Effector memory CD4-positive, alpha-beta T cell (primary cell): ENCODE data around the gene GABRR3.

Experiments
- DNase-seq, 3 donors: peaks; one replicate each; pipeline ENCODE4 v3.0.0-alpha.2; 2020
- H3K27ac ChIP-seq: 2 replicates; pipeline ENCODE4 v1.7.0; 2013; ENCODE audit warnings: mild to moderate bottlenecking, low read length, moderate library complexity; ENCODE audit not compliant: insufficient read depth, poor library complexity, severe bottlenecking
- H3K27me3 ChIP-seq: replicated peaks from 2 replicates; pipeline ENCODE4 v1.7.0; 2013; ENCODE audit warnings: mild to moderate bottlenecking, low read length; ENCODE audit not compliant: insufficient read depth, control insufficient read depth, poor library complexity, severe bottlenecking
- H3K36me3 ChIP-seq: 2 replicates; pipeline ENCODE4 v1.7.0; 2013; ENCODE audit warnings: mild to moderate bottlenecking, low read length, moderate library complexity; ENCODE audit not compliant: control insufficient read depth, insufficient read depth
- H3K4me1 ChIP-seq: 2 replicates; pipeline ENCODE4 v1.7.0; 2013; ENCODE audit warnings: low read length, mild to moderate bottlenecking; ENCODE audit not compliant: control insufficient read depth, insufficient read depth, poor library complexity, severe bottlenecking
- H3K4me3 ChIP-seq: 2 replicates; pipeline ENCODE4 v1.7.0; 2013; ENCODE audit warnings: low read length, low read depth, mild to moderate bottlenecking; ENCODE audit not compliant: insufficient read depth, poor library complexity, severe bottlenecking
- H3K9me3 ChIP-seq: 2 replicates; pipeline ENCODE4 v1.7.0; 2013; ENCODE audit warnings: mild to moderate bottlenecking, low read length, moderate library complexity; ENCODE audit not compliant: control insufficient read depth

The GABRR3 gene

DNA sequence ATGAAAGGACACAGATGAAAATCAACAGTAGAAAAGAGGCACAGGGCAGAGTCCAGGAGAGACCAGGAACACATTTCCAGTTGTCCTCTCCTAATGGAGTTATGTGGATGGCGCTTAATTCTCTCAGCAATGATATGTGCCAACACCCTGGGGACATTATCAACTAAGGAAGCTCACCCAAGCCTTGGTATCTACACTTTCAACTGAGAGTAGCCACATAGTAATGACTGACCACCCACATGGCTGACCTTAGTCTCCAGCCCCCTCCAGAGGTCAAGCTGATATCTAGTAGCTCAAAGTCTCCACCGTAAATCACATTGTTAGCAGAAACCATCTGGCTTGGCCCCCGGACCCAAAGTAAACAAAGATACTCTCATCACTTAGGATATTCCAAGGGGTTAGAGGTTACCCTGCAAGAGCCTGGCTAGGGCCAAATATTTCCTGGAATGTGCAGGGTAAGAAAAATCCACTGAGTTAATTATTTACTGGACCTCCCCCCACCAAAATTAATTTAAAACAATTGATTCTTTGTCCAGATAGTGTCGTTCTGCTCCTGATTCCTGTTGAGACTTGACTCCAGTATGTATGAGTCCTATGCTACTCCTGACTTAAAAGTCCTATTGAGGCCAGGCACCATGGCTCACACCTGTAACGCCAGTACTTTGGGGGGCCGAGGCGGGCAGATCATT lies 24.8 kb downstream of the GABRR3 start:
- no peaks in the 10 kb centered on the region for H3K4me1 ChIP-seq
- no peak overlapping the region for H3K4me3 ChIP-seq
- no peaks in the 10 kb centered on the region for H3K9me3 ChIP-seq
- no peak for DNase-seq
- no peak overlapping the region for H3K27ac ChIP-seq
- no peaks in the 10 kb centered on the region for H3K27me3 ChIP-seq
- no peaks in the 10 kb centered on the region for H3K36me3 ChIP-seq

DNA sequence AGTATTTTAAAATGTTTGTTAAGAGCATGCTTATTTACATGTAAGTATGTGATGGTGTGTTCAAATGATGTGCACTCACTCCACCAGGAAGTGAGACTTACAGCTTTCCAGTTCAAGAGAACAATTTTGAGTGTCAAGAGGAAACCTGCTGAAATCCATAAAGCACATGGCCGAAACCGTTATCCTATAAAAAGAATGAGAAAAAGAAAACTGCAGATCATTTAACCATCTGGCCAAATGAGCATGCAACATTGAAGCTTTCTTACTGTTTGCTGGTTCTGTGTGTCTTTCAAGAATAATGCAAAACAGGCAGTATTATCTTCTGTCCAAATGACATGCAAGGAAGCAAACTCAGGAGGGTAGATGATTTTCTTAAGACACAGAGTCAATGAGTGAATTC lies 26.3 kb downstream of the GABRR3 start:
- no peak overlapping the region for H3K27ac ChIP-seq
- no peak for DNase-seq
- H3K4me1 ChIP-seq, result no peaks in the 10 kb centered on the region
- no peaks in the 10 kb centered on the region for H3K27me3 ChIP-seq
- H3K9me3 ChIP-seq, result no peaks in the 10 kb centered on the region
- no peaks in the 10 kb centered on the region for H3K36me3 ChIP-seq
- no peak overlapping the region for H3K4me3 ChIP-seq

DNA sequence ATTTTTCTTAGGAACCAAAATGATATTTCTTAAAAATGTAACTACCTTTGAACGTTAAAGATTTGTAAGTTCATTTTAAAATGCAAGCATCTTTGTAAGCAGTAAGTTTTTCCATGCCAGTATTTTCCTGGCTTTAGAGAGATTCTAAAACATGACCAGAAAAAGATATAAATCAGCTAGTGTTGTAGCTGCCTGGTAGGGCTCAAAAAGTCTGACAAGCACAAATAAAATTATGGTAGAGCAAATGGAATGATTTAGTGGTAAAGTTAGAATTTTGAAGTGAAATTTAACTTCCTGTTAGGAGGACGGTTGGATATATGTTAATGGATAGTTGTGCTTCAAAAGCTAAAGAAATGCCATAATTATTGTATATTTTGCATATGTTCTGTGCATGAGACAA lies 29.7 kb downstream of the GABRR3 start:
- Histone ChIP-seq H3K4me1 (peaks cover 8% of the 10 kb centered on the region), H3K27me3 (no peaks in the 10 kb centered on the region), H3K9me3 (no peaks in the 10 kb centered on the region), H3K36me3 (no peaks in the 10 kb centered on the region), H3K27ac (no peak overlapping the region), H3K4me3 (no peak overlapping the region)
- no peak for DNase-seq

DNA sequence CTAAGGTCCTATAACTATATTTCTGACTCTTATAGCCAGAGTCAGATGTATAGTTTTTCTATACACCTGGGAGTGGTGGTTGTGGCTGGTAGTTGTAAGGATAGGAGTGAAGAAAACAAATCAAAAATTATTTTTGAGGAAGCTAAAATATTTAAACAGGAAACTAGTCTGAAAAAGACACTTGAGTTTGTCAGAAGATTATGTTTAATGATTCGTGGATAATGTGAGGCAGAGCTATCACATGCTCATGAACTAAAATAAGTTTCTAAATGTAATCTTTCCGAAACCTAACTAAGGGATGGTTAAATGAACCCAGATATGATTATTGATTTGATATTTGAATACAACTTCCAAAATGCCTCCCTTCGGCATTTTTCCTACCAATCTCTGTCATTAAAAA lies 30.4 kb downstream of the GABRR3 start:
- Histone ChIP-seq H3K4me3 (no peak overlapping the region), H3K27me3 (no peaks in the 10 kb centered on the region), H3K27ac (no peak overlapping the region), H3K36me3 (no peaks in the 10 kb centered on the region), H3K9me3 (no peaks in the 10 kb centered on the region), H3K4me1 (peaks cover 8% of the 10 kb centered on the region)
- no peak for DNase-seq

DNA sequence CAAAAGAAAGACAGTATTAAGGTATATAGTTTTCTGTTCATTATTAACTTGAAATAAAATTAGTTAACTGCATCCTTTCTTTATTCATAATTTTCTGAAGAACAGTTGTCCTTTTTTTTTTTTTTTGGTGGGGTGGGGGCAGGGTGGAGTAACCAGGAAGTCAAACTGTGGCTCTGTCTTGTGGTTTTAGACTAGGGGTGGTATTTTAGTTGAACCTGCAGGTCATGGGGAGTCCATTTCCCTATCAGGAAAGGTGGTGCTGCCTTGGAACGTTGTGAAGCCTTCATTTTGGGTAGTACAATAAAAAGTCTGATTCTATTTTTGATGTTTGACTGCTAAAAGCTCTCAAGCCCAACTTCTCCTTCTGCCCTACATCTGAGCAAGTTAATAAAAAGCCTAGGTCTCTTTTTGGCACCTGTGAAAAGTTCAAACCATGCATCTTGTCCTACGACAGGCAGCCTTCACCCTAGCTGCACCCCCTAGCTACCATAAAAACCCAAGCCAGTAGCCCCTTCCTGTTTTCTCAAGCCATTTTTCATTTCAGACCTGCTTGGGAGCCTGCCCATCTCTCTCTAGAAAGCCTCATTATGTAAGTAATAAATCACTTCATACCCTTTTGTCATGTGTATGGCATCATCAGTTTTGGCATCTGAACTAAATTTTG lies 31.7 kb downstream of the GABRR3 start:
- Histone ChIP-seq H3K4me1 (peaks cover 8% of the 10 kb centered on the region), H3K27ac (no peak overlapping the region), H3K9me3 (no peaks in the 10 kb centered on the region), H3K36me3 (no peaks in the 10 kb centered on the region), H3K4me3 (no peak overlapping the region), H3K27me3 (no peaks in the 10 kb centered on the region)
- DNase-seq, result no peak

DNA sequence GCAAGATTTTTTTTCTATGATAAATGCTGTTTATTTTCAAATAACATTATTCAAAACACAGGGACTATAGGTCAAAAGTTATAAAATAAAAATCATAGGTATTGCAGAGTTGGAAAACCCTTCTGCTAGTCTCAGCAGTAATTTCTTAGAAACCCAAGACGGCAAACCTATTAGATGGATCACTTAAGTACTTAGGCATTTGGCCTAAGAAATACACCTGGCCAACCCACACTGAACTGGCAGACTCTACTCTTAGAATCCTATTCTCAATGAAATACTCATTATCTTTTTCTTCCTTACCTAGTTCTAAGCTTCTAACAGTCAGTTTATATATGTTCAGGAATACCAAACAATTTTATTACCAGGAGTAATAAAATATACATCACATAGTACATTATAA lies 32.4 kb downstream of the GABRR3 start:
- H3K9me3 ChIP-seq, result no peaks in the 10 kb centered on the region
- no peak for DNase-seq
- H3K4me1 ChIP-seq, result peaks cover 8% of the 10 kb centered on the region
- H3K27ac ChIP-seq, result no peak overlapping the region
- H3K27me3 ChIP-seq, result no peaks in the 10 kb centered on the region
- no peak overlapping the region for H3K4me3 ChIP-seq
- H3K36me3 ChIP-seq, result no peaks in the 10 kb centered on the region

DNA sequence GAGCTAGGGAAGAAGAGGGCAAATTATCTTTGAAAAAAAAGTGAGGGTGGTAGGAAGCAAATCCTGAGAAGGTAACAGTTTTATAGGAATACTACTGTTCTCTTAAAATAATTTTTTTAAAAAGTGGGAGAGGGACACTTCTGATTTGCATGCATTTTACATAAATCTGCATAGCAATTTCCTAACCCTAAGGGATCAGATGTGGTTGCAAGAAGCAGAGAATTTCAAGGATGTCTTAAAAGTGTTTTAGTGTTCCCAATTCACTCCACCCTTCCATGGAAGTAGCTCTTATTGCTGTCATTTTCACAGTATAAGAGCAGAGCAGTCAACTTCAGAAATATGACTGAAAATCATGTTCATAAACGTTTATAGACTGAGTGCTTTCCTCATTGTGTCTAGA lies 35.1 kb downstream of the GABRR3 start:
- H3K27me3 ChIP-seq, result no peaks in the 10 kb centered on the region
- no peaks in the 10 kb centered on the region for H3K9me3 ChIP-seq

DNA sequence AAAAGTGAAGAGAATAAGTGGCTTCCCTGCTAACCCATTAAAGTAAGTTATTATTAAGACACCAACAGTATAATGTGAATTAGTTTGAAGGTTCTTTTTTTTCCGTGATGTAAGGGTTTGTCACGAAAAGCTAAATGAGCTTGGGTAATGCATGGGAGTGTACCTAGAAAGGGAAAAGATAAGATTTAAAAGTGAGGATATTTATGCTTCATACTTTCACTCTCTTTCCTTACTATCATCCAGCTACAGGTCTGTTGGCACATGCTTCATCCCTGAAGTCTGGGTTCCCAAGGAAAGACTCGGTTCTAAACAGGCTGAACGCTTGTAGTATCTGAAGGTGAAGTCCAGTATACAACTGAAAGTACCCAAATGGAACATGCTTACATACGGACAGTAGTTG lies 36.0 kb downstream of the GABRR3 start:
- no peaks in the 10 kb centered on the region for H3K9me3 ChIP-seq
- no peaks in the 10 kb centered on the region for H3K36me3 ChIP-seq
- H3K27ac ChIP-seq, result no peak overlapping the region
- H3K4me1 ChIP-seq, result peaks cover 8% of the 10 kb centered on the region
- no peaks in the 10 kb centered on the region for H3K27me3 ChIP-seq
- H3K4me3 ChIP-seq, result no peak overlapping the region
- DNase-seq, result no peak

More for the DNA sequence above, 35.1 kb downstream of the GABRR3 start:
- DNase-seq, result no peak
- no peak overlapping the region for H3K4me3 ChIP-seq
- no peak overlapping the region for H3K27ac ChIP-seq
- peaks cover 8% of the 10 kb centered on the region for H3K4me1 ChIP-seq
- H3K36me3 ChIP-seq, result no peaks in the 10 kb centered on the region

DNA sequence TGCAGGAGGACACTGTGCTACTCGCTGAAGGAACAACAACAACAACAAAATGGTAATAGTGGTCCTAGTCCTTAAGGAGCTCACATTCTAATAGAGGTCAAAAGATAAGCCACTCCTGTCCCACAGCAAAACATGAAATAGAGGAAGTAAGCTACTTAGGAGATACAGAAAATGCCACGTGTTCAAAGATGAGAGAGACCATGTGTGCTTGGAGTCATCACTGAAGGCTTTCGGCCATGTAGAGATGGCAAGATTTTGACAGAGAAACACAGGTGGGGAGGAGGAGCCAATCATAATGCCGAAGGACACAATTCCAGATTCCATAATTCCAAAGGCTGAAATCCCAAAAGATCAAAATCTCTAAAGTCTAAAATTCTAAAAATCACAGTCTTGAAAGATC lies 38.1 kb downstream of the GABRR3 start:
- H3K27ac ChIP-seq, result no peak overlapping the region
- no peak overlapping the region for H3K4me3 ChIP-seq
- H3K27me3 ChIP-seq, result no peaks in the 10 kb centered on the region
- no peaks in the 10 kb centered on the region for H3K9me3 ChIP-seq
- H3K4me1 ChIP-seq, result no peaks in the 10 kb centered on the region
- DNase-seq, result no peak
- H3K36me3 ChIP-seq, result no peaks in the 10 kb centered on the region

DNA sequence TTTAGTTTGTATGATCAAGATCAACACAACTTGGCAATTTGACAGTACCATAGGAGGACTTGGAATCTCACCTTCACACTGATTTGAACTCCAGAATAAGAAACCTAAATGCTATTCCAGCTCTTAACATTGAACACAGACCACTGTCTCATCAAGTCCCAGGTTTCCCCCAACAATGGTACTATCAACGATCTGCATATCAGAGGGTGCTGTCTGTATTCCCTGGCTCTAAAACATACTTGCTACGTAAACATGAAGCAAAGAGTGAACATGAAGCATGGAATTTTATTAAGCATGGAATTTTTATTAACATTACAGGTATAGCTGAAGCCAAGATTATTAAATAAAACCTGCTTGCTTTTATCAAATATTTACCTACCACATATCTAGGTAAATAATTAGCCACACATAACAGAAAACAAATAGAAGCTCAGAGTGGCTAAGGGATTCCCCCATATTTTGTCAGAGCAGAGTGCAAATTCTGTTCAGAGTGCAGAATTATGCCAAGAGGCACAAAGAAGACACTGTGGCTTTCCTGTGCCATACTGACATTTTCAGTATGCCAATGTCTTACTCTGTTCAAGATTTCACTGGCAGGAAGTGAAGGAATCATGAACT lies 40.7 kb downstream of the GABRR3 start:
- H3K27me3 ChIP-seq, result no peaks in the 10 kb centered on the region
- DNase-seq, result no peak

More for the DNA sequence above, 40.7 kb downstream of the GABRR3 start:
- H3K27ac ChIP-seq, result no peak overlapping the region
- H3K4me1 ChIP-seq, result no peaks in the 10 kb centered on the region
- no peaks in the 10 kb centered on the region for H3K9me3 ChIP-seq
- no peak overlapping the region for H3K4me3 ChIP-seq
- H3K36me3 ChIP-seq, result no peaks in the 10 kb centered on the region
